ENCODE results near the gene CRYBG1. TPM values are rescaled to one million over a fixed set of nuclear protein-coding genes. Genes with fewer than 3 reads are reported as not detected.

CRYBG1 gene
- total RNA-seq, 1 experiment from 2014 or later, result 10.1 TPM

GRCh38 chr6:106619223-106619622 lies 258.7 kb downstream of the CRYBG1 start (continued):
- TF ChIP-seq, protein P1, sequence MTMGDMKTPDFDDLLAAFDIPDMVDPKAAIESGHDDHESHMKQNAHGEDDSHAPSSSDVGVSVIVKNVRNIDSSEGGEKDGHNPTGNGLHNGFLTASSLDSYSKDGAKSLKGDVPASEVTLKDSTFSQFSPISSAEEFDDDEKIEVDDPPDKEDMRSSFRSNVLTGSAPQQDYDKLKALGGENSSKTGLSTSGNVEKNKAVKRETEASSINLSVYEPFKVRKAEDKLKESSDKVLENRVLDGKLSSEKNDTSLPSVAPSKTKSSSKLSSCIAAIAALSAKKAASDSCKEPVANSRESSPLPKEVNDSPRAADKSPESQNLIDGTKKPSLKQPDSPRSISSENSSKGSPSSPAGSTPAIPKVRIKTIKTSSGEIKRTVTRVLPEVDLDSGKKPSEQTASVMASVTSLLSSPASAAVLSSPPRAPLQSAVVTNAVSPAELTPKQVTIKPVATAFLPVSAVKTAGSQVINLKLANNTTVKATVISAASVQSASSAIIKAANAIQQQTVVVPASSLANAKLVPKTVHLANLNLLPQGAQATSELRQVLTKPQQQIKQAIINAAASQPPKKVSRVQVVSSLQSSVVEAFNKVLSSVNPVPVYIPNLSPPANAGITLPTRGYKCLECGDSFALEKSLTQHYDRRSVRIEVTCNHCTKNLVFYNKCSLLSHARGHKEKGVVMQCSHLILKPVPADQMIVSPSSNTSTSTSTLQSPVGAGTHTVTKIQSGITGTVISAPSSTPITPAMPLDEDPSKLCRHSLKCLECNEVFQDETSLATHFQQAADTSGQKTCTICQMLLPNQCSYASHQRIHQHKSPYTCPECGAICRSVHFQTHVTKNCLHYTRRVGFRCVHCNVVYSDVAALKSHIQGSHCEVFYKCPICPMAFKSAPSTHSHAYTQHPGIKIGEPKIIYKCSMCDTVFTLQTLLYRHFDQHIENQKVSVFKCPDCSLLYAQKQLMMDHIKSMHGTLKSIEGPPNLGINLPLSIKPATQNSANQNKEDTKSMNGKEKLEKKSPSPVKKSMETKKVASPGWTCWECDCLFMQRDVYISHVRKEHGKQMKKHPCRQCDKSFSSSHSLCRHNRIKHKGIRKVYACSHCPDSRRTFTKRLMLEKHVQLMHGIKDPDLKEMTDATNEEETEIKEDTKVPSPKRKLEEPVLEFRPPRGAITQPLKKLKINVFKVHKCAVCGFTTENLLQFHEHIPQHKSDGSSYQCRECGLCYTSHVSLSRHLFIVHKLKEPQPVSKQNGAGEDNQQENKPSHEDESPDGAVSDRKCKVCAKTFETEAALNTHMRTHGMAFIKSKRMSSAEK (CRISPR knock-in tag; IDR thresholded peaks at IDR 0.05; ENCODE audit: borderline replicate concordance), result no peak
- TF ChIP-seq, protein P2, sequence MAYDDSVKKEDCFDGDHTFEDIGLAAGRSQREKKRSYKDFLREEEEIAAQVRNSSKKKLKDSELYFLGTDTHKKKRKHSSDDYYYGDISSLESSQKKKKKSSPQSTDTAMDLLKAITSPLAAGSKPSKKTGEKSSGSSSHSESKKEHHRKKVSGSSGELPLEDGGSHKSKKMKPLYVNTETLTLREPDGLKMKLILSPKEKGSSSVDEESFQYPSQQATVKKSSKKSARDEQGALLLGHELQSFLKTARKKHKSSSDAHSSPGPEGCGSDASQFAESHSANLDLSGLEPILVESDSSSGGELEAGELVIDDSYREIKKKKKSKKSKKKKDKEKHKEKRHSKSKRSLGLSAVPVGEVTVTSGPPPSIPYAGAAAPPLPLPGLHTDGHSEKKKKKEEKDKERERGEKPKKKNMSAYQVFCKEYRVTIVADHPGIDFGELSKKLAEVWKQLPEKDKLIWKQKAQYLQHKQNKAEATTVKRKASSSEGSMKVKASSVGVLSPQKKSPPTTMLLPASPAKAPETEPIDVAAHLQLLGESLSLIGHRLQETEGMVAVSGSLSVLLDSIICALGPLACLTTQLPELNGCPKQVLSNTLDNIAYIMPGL (CRISPR knock-in tag; IDR thresholded peaks at IDR 0.05), result no peak
- TF ChIP-seq ZBTB43 (CRISPR knock-in tag; IDR thresholded peaks at IDR 0.05), result no peak
- TF ChIP-seq NFATC4 (CRISPR knock-in tag; IDR thresholded peaks at IDR 0.05), result no peak
- TF ChIP-seq, protein P3, sequence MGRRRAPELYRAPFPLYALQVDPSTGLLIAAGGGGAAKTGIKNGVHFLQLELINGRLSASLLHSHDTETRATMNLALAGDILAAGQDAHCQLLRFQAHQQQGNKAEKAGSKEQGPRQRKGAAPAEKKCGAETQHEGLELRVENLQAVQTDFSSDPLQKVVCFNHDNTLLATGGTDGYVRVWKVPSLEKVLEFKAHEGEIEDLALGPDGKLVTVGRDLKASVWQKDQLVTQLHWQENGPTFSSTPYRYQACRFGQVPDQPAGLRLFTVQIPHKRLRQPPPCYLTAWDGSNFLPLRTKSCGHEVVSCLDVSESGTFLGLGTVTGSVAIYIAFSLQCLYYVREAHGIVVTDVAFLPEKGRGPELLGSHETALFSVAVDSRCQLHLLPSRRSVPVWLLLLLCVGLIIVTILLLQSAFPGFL (CRISPR knock-in tag; IDR thresholded peaks at IDR 0.05; ENCODE audit: borderline replicate concordance), result no peak
- TF ChIP-seq ZNF317 (CRISPR knock-in tag; IDR thresholded peaks at IDR 0.05; ENCODE audit: borderline replicate concordance, low read depth), result no peak
- TF ChIP-seq, protein P4, sequence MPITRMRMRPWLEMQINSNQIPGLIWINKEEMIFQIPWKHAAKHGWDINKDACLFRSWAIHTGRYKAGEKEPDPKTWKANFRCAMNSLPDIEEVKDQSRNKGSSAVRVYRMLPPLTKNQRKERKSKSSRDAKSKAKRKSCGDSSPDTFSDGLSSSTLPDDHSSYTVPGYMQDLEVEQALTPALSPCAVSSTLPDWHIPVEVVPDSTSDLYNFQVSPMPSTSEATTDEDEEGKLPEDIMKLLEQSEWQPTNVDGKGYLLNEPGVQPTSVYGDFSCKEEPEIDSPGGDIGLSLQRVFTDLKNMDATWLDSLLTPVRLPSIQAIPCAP (CRISPR knock-in tag; IDR thresholded peaks at IDR 0.05), result no peak
- no peak for TF ChIP-seq MLX (CRISPR knock-in tag; IDR thresholded peaks at IDR 0.05)

DNA sequence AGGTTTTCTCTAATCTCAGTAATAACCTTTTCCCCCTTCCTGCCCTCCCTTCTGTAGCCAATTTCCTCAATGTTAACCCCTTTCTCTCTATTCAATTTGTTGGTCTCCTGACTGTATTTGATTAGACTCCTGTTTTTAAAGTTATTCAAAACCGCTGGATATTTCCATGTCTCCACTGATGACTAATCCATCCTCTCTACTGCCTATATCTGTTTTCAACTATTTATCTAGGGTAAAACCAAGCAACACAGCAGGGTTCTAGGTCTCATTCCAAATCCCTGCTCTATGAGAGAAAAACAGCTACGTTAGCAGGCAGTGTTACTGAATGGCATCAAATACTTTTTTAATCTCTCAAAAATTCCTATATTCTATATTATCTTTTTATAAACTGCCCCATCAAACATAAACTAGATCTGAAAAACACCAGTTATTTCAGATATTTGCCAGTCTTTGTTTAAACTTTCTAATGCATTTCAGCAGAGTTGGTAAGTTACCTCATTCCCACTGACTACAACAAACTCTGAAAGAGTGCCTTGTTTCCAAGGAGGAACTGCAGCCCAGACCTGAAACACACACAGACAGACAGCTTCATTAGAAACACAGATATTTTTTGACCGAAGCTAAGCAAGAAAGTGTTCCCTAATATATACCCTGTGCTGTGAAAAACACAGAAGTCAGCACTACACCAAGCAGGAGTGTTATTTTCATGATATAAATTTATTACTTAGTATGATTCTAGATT lies 260.6 kb downstream of the CRYBG1 start:
- H3K36me3 Mint-ChIP-seq, result peaks cover 26% of the 10 kb centered on the region
- H3K4me1 Mint-ChIP-seq, result peaks cover 43% of the 10 kb centered on the region
- CTCF ChIA-PET, result interaction anchor here (1.6 kb wide), 2 partner anchors 11 to 13 kb away, joined by 4 to 10 read pairs; no protein-coding TSS in a partner anchor
- ATAC-seq (no peak; the same call in 1 of the 2 replicates), DNase-seq (ENCODE audit: low spot score) (no peak)
- peak overlapping the region; percentile 84; the same call in 1 of the 2 replicates for H3K27ac Mint-ChIP-seq
- peaks cover 18% of the 10 kb centered on the region for H3K9me3 Mint-ChIP-seq
- no peak overlapping the region for H3K4me3 Mint-ChIP-seq
- no peaks in the 10 kb centered on the region for H3K27me3 Mint-ChIP-seq (ENCODE audit: low read depth)
- POLR2A ChIA-PET, result interaction anchor here (1.0 kb wide), 1 partner anchor 9 kb away, joined by 3 read pairs; no protein-coding TSS in a partner anchor
- TF ChIP-seq, protein P5, sequence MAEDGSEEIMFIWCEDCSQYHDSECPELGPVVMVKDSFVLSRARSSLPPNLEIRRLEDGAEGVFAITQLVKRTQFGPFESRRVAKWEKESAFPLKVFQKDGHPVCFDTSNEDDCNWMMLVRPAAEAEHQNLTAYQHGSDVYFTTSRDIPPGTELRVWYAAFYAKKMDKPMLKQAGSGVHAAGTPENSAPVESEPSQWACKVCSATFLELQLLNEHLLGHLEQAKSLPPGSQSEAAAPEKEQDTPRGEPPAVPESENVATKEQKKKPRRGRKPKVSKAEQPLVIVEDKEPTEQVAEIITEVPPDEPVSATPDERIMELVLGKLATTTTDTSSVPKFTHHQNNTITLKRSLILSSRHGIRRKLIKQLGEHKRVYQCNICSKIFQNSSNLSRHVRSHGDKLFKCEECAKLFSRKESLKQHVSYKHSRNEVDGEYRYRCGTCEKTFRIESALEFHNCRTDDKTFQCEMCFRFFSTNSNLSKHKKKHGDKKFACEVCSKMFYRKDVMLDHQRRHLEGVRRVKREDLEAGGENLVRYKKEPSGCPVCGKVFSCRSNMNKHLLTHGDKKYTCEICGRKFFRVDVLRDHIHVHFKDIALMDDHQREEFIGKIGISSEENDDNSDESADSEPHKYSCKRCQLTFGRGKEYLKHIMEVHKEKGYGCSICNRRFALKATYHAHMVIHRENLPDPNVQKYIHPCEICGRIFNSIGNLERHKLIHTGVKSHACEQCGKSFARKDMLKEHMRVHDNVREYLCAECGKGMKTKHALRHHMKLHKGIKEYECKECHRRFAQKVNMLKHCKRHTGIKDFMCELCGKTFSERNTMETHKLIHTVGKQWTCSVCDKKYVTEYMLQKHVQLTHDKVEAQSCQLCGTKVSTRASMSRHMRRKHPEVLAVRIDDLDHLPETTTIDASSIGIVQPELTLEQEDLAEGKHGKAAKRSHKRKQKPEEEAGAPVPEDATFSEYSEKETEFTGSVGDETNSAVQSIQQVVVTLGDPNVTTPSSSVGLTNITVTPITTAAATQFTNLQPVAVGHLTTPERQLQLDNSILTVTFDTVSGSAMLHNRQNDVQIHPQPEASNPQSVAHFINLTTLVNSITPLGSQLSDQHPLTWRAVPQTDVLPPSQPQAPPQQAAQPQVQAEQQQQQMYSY (CRISPR knock-in tag; IDR thresholded peaks at IDR 0.05), result no peak
- TF ChIP-seq ZNF416 (CRISPR knock-in tag; IDR thresholded peaks at IDR 0.05) (no peak), ATF1 (CRISPR knock-in tag; IDR thresholded peaks at IDR 0.05) (no peak), ZNF281 (CRISPR knock-in tag; IDR thresholded peaks at IDR 0.05) (no peak), ZBTB21 (CRISPR knock-in tag; IDR thresholded peaks at IDR 0.05; ENCODE audit: borderline replicate concordance) (no peak)

All from WTC11 (cell line).